ENCODE measurements around the gene MSI2.

MSI2 gene

GRCh38 chr17:57603546-57603945 lies 347.2 kb downstream of the MSI2 start:
- no peak overlapping the region for H3K4me3 ChIP-seq (ENCODE audit: low read length, poor library complexity, severe bottlenecking)
- H3K4me1 ChIP-seq (ENCODE audit: insufficient read depth, low read length, poor library complexity, severe bottlenecking) = peaks cover 20% of the 10 kb centered on the region
- H3K4me2 ChIP-seq (ENCODE audit: low read depth, low read length, poor library complexity, severe bottlenecking) = no peak overlapping the region
- no peak overlapping the region for H3K9ac ChIP-seq (ENCODE audit: low read depth, low read length, poor library complexity, severe bottlenecking)
- H3K36me3 ChIP-seq (ENCODE audit: insufficient read depth, low read length) = peaks cover 84% of the 10 kb centered on the region; the same call in 1 of the 2 replicates
- no peak overlapping the region for H2AFZ ChIP-seq (ENCODE audit: low read length)
- H4K20me1 ChIP-seq (ENCODE audit: insufficient read depth, low read length, poor library complexity, severe bottlenecking) = peaks cover 7% of the 10 kb centered on the region
- H3K9me3 ChIP-seq (ENCODE audit: insufficient read depth, low read depth, low read length) = no peaks in the 10 kb centered on the region
- peaks cover 15% of the 10 kb centered on the region; the same call in 1 of the 2 replicates for H3K79me2 ChIP-seq (ENCODE audit: insufficient read depth, low read length)
- TF ChIP-seq EZH2phosphoT487 (IDR thresholded peaks at IDR 0.05; ENCODE audit: borderline replicate concordance) = no peak
- no peak for TF ChIP-seq CTCF (conservative IDR thresholded peaks at IDR 0.05; ENCODE audit: low read length)
- no peaks in the 10 kb centered on the region for H3K27me3 ChIP-seq (ENCODE audit: insufficient read depth, low read length, poor library complexity, severe bottlenecking)
- H3K9me2 ChIP-seq (replicated peaks; ENCODE audit: low read depth, low read length) = no peaks in the 10 kb centered on the region
- no peaks in the 10 kb centered on the region for H3F3A ChIP-seq (ENCODE audit: low read depth)

GRCh38 chr17:57603978-57604377 lies 347.7 kb downstream of the MSI2 start:
- H3K4me1 ChIP-seq (ENCODE audit: insufficient read depth, low read length, poor library complexity, severe bottlenecking) = peaks cover 18% of the 10 kb centered on the region

GRCh38 chr17:57604771-57605674 lies 348.7 kb downstream of the MSI2 start:
- Histone ChIP-seq H3K4me2 (ENCODE audit: low read depth, low read length, poor library complexity, severe bottlenecking) (no peak overlapping the region), H3K9ac (ENCODE audit: low read depth, low read length, poor library complexity, severe bottlenecking) (no peak overlapping the region), H3K4me1 (ENCODE audit: insufficient read depth, low read length, poor library complexity, severe bottlenecking) (peaks cover 8% of the 10 kb centered on the region), H3K36me3 (ENCODE audit: insufficient read depth, low read length) (peaks cover 93% of the 10 kb centered on the region; the same call in 1 of the 2 replicates), H3K79me2 (ENCODE audit: insufficient read depth, low read length) (peaks cover 15% of the 10 kb centered on the region; the same call in 1 of the 2 replicates), H3F3A (ENCODE audit: low read depth) (no peaks in the 10 kb centered on the region), H3K9me3 (ENCODE audit: insufficient read depth, low read depth, low read length) (no peaks in the 10 kb centered on the region), H3K4me3 (ENCODE audit: low read length, poor library complexity, severe bottlenecking) (no peak overlapping the region), H3K27me3 (ENCODE audit: insufficient read depth, low read length, poor library complexity, severe bottlenecking) (no peaks in the 10 kb centered on the region), H3K9me2 (replicated peaks; ENCODE audit: low read depth, low read length) (no peaks in the 10 kb centered on the region), H4K20me1 (ENCODE audit: insufficient read depth, low read length, poor library complexity, severe bottlenecking) (peaks cover 7% of the 10 kb centered on the region), H2AFZ (ENCODE audit: low read length) (no peak overlapping the region)
- TF ChIP-seq CTCF (conservative IDR thresholded peaks at IDR 0.05; ENCODE audit: low read length) (no peak), EZH2phosphoT487 (IDR thresholded peaks at IDR 0.05; ENCODE audit: borderline replicate concordance) (no peak)

More at GRCh38 chr17:57603978-57604377, 347.7 kb downstream of the MSI2 start:
- H3K36me3 ChIP-seq (ENCODE audit: insufficient read depth, low read length) = peaks cover 85% of the 10 kb centered on the region; the same call in 1 of the 2 replicates
- H3K9me3 ChIP-seq (ENCODE audit: insufficient read depth, low read depth, low read length) = no peaks in the 10 kb centered on the region
- H3K9me2 ChIP-seq (replicated peaks; ENCODE audit: low read depth, low read length) = no peaks in the 10 kb centered on the region
- peaks cover 15% of the 10 kb centered on the region; the same call in 1 of the 2 replicates for H3K79me2 ChIP-seq (ENCODE audit: insufficient read depth, low read length)
- no peak for TF ChIP-seq EZH2phosphoT487 (IDR thresholded peaks at IDR 0.05; ENCODE audit: borderline replicate concordance)
- TF ChIP-seq CTCF (conservative IDR thresholded peaks at IDR 0.05; ENCODE audit: low read length) = no peak
- no peak overlapping the region for H3K9ac ChIP-seq (ENCODE audit: low read depth, low read length, poor library complexity, severe bottlenecking)
- H2AFZ ChIP-seq (ENCODE audit: low read length) = no peak overlapping the region
- H3K27me3 ChIP-seq (ENCODE audit: insufficient read depth, low read length, poor library complexity, severe bottlenecking) = no peaks in the 10 kb centered on the region
- no peak overlapping the region for H3K4me3 ChIP-seq (ENCODE audit: low read length, poor library complexity, severe bottlenecking)
- no peak overlapping the region for H3K4me2 ChIP-seq (ENCODE audit: low read depth, low read length, poor library complexity, severe bottlenecking)
- peaks cover 7% of the 10 kb centered on the region for H4K20me1 ChIP-seq (ENCODE audit: insufficient read depth, low read length, poor library complexity, severe bottlenecking)
- no peaks in the 10 kb centered on the region for H3F3A ChIP-seq (ENCODE audit: low read depth)
